GM19438 (cell line): ENCODE data around the gene SRRM2.

Source experiments
- ATAC-seq: cut with Tn5 transposase; IDR thresholded peaks from one replicate; pipeline ENCODE4 v1.9.1; 2021; ENCODE audit warnings: low read depth; ENCODE audit not compliant: unreplicated experiment

SRRM2 gene

DNA sequence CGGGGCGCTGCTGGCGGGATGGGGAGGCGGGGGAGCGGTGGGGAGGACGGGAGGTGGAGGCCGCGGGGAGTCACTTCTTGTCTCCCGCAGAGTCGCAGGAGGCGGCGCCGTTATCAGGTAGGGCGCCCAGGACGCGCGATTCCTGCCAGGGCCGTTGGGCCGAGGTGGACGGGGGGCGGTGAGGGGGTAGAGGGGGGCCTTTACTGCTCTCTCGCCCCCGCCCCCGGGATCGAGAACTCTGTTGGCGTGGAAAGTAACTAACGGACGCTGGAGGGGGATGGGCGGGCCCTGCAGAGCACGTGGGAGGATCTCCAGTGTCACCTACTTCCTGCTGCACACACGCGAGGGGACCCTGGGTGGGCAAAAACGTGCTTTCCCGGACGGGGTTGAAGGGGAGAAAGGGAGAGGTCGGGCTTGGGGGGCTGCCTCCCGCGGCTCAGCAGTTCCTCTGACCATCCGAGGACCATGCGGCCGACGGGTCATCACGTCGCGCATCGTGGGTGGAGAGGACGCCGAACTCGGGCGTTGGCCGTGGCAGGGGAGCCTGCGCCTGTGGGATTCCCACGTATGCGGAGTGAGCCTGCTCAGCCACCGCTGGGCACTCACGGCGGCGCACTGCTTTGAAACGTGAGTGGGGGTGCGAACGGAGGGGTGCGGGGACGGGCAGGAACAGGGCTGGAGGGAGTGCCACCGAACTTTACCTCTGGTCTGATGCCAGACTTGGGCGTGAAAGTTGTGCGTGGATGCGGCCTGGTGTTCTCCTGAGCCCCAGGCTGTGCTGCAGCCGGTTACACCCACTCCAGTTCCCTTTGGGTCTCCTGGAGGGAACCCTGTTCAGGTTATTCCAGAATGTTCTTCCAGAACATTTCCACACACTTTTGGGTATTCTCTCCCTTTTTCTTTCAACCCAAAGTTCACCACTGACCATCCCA lies 65.2 kb downstream of the SRRM2 start:
- ATAC-seq, result no peak

DNA sequence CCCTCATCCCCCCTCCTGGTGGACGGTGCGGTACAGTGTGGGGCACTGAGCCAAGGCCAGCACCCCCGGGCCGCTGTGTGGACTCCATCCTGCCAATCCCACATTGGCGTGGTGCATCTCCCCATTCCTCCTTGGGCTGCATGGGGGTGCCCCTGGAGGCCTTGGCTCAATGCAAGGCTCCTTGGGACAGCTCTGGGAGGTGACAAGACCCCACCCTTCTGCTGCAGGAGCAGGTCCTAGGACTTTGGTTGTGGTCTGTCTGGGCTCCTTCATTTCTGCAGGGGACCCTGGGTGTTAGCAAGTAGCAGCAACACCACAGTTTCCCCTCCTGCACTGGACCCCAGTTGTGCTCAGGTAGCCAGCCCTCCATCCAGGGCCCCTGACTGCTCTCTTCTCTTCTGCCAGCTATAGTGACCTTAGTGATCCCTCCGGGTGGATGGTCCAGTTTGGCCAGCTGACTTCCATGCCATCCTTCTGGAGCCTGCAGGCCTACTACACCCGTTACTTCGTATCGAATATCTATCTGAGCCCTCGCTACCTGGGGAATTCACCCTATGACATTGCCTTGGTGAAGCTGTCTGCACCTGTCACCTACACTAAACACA lies 65.9 kb downstream of the SRRM2 start:
- ATAC-seq, result no peak

DNA sequence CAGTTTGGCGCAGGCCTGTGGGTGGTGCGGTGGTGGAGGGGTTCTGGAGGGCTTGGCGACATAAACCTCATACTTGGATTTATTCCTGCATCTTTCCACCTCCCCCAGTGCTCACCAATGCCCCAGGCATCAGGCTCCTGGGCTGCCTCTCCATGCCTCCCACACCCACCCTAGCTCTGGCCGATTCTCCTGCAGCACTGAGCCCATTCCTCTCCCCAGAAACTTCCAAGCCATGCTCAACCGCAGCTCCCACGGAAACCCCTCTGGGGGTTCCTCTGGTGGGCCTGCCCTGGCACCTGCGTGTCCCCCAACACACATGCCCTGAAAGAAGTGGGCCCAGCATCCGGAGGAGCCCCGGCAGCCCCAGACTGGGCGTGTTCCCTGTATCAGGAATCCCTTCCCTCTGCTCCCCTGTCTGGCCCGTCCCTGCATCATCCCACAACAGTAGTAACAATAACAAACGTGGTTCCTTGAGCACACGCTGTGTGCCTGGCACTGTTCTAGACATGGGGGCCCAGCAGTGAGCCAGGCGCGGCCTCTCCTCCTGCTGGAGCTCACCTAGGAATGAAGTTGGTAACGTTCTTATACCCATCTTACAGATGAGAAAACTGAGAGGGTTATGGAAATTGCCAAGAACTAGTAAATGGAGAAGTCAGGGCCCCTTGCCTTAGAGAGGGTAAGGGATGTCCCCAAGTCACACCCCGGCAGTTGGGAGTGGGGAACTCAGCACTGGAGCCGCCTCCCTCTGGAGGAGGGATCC lies 66.9 kb downstream of the SRRM2 start:
- ATAC-seq, result no peak

DNA sequence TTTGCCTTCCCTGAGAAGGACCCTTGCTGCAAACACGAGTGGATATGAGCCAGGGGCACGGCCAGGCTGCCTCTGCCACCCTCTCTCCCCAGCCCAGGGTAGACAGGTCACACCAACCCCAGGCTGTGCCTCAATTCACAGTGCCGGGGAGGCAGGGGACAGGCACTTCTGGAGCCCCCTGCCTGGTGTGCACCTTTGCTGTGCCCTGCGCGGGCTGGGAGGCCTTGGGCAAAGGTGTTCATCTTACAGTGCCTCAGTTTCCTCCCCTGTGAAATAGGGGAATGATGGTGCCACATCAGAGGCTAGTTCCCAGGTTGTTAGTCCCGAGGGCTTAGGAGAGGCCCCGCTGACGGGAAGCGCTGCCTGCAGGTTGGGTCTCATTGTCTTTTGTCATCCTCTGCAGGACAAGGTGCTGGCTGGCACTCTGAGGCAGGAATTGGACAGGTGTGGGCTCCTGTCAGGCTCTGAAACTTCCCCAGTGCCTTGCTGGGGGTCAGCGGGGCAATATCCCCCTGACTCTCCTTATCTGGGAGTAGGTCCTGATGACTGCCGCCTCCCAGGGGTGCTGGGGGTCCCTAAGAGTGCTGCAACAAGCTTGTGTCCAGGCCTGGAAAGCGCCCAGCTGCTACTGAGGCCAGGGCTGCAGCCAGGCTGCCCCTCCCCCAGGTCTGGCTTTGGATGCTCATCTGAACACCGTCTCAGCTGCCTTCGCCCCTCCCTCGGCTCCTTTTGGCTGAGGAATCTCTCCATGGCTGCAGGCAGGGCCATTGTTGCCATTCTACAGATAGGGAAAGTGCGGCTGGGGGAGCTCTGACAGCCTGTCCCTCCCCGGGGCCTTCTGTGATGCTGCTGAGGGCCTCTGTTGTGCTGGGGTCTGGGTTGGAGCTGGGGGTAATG lies 67.7 kb downstream of the SRRM2 start:
- no peak for ATAC-seq
